Embryonic facial prominence (tissue), 1 donor: ENCODE results near the gene SAAL1.

ENCODE experiments used
- DNase-seq: peaks from one replicate; pipeline ENCODE4 v3.0.0-alpha.2; 2016; ENCODE audit errors: extremely low spot score

SAAL1 gene

GRCh38 chr11:18081551-18081950 lies 24.3 kb downstream of the SAAL1 start:
- no peak for DNase-seq

GRCh38 chr11:18080451-18080850 lies 25.4 kb downstream of the SAAL1 start:
- no peak for DNase-seq

GRCh38 chr11:18078909-18079308 lies 27.0 kb downstream of the SAAL1 start:
- DNase-seq, result no peak

GRCh38 chr11:18075444-18075843 lies 30.4 kb downstream of the SAAL1 start:
- no peak for DNase-seq

GRCh38 chr11:18071098-18071705 lies 34.7 kb downstream of the SAAL1 start:
- no peak for DNase-seq

- DNase-seq, result no peak
Measured at GRCh38 chr11:18067372-18067771, 38.5 kb downstream of the SAAL1 start.

- DNase-seq, result no peak
Measured at GRCh38 chr11:18066626-18067025, 39.3 kb downstream of the SAAL1 start.

GRCh38 chr11:18065572-18065971 lies 40.3 kb downstream of the SAAL1 start:
- no peak for DNase-seq

GRCh38 chr11:18064450-18065054 lies 41.3 kb downstream of the SAAL1 start:
- no peak for DNase-seq

GRCh38 chr11:18063862-18064434 lies 41.9 kb downstream of the SAAL1 start:
- DNase-seq, result no peak

- DNase-seq, result no peak
Measured at GRCh38 chr11:18063125-18063524, 42.8 kb downstream of the SAAL1 start.

GRCh38 chr11:18061351-18061750 lies 44.5 kb downstream of the SAAL1 start:
- no peak for DNase-seq

GRCh38 chr11:18056561-18057181 lies 49.2 kb downstream of the SAAL1 start:
- DNase-seq, result no peak

GRCh38 chr11:18054511-18055103 lies 51.3 kb downstream of the SAAL1 start:
- DNase-seq, result no peak

- no peak for DNase-seq
Measured at GRCh38 chr11:18050848-18051247, 55.0 kb downstream of the SAAL1 start.

- DNase-seq, result no peak
Measured at GRCh38 chr11:18046116-18046777, 59.6 kb downstream of the SAAL1 start, which contains the start of gene TPH1. Gene TPH1 (minus strand): TSS chr11:18046269. CDS start chr11:18040762, 5,507 bp downstream.

- DNase-seq, result no peak
Measured at GRCh38 chr11:18036456-18036855, 69.4 kb downstream of the SAAL1 start.
